ENCODE results near the gene TGFB1. TPM values are rescaled to one million over a fixed set of nuclear protein-coding genes. Genes with fewer than 3 reads are reported as not detected.

TGFB1 gene
- total and polyA plus RNA-seq, 4 donors: 0.83 to 10.6 (median 6.9) TPM

- 88% methylated on average over 4 of the region's 4 CpGs for WGBS
- Histone ChIP-seq H3K9me3 (ENCODE audit: control insufficient read depth in 4 of 4, low read length in 3 of 4) (no peaks in the 10 kb centered on the region), H3K4me3 (ENCODE audit: low read depth in 1 of 3, low read length in 3 of 3) (no peak overlapping the region), H3K9ac (ENCODE audit: low read depth in 1 of 2, low read length in 2 of 2) (no peak overlapping the region), H3K27ac (ENCODE audit: low read depth in 1 of 2, low read length in 2 of 2) (no peak overlapping the region), H3K27me3 (ENCODE audit: control insufficient read depth in 4 of 4, insufficient read depth in 4 of 4, low read length in 3 of 4) (no peaks in the 10 kb centered on the region), H3K4me1 (ENCODE audit: control insufficient read depth in 4 of 4, insufficient read depth in 4 of 4, low read length in 3 of 4) (peaks cover 0 to 18% (median 14%) of the 10 kb centered on the region in 4 donors), H3K36me3 (ENCODE audit: control insufficient read depth in 4 of 4, insufficient read depth in 3 of 4, low read depth in 1 of 4, low read length in 3 of 4) (peaks cover 21 to 64% (median 46%) of the 10 kb centered on the region in 4 donors)
- no peak for DNase-seq (ENCODE audit: low spot score)
- TF ChIP-seq, protein P1, sequence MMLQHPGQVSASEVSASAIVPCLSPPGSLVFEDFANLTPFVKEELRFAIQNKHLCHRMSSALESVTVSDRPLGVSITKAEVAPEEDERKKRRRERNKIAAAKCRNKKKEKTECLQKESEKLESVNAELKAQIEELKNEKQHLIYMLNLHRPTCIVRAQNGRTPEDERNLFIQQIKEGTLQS (IDR thresholded peaks at IDR 0.05): no peak
- no peak for TF ChIP-seq GABPA (IDR thresholded peaks at IDR 0.05 in 1 of 2, conservative IDR thresholded peaks at IDR 0.05 in 1 of 2)
- no peak for TF ChIP-seq FOXA2 (IDR thresholded peaks at IDR 0.05)
- no peak for TF ChIP-seq TAF1 (conservative IDR thresholded peaks at IDR 0.05)
- TF ChIP-seq HNF4G (IDR thresholded peaks at IDR 0.05): no peak
- TF ChIP-seq RXRA (IDR thresholded peaks at IDR 0.05): no peak
- TF ChIP-seq, protein P2, sequence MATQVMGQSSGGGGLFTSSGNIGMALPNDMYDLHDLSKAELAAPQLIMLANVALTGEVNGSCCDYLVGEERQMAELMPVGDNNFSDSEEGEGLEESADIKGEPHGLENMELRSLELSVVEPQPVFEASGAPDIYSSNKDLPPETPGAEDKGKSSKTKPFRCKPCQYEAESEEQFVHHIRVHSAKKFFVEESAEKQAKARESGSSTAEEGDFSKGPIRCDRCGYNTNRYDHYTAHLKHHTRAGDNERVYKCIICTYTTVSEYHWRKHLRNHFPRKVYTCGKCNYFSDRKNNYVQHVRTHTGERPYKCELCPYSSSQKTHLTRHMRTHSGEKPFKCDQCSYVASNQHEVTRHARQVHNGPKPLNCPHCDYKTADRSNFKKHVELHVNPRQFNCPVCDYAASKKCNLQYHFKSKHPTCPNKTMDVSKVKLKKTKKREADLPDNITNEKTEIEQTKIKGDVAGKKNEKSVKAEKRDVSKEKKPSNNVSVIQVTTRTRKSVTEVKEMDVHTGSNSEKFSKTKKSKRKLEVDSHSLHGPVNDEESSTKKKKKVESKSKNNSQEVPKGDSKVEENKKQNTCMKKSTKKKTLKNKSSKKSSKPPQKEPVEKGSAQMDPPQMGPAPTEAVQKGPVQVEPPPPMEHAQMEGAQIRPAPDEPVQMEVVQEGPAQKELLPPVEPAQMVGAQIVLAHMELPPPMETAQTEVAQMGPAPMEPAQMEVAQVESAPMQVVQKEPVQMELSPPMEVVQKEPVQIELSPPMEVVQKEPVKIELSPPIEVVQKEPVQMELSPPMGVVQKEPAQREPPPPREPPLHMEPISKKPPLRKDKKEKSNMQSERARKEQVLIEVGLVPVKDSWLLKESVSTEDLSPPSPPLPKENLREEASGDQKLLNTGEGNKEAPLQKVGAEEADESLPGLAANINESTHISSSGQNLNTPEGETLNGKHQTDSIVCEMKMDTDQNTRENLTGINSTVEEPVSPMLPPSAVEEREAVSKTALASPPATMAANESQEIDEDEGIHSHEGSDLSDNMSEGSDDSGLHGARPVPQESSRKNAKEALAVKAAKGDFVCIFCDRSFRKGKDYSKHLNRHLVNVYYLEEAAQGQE (IDR thresholded peaks at IDR 0.05): no peak
- no peak for TF ChIP-seq RAD21 (IDR thresholded peaks at IDR 0.05)
- TF ChIP-seq NR2F2 (IDR thresholded peaks at IDR 0.05): no peak
- TF ChIP-seq JUND (IDR thresholded peaks at IDR 0.05): no peak
- no peak for TF ChIP-seq HNF4A (conservative IDR thresholded peaks at IDR 0.05)
Observed at GRCh38 chr19:41304706-41305483, 48.8 kb downstream of the TGFB1 start.

DNA sequence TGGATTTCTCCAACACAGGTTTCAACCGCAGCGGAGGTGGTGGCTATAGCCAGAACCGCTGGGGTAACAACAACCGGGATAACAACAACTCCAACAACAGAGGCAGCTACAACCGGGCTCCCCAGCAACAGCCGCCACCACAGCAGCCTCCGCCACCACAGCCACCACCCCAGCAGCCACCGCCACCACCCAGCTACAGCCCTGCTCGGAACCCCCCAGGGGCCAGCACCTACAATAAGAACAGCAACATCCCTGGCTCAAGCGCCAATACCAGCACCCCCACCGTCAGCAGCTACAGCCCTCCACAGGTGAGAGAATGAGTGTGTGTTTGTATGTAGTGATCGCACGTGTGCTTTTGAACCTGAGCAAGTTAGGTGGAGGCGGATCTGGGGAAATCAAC is 49.8 kb downstream of the TGFB1 start:
- no peak overlapping the region for H3K9ac ChIP-seq (ENCODE audit: low read depth in 1 of 2, low read length in 2 of 2)
- TF ChIP-seq, protein P3, sequence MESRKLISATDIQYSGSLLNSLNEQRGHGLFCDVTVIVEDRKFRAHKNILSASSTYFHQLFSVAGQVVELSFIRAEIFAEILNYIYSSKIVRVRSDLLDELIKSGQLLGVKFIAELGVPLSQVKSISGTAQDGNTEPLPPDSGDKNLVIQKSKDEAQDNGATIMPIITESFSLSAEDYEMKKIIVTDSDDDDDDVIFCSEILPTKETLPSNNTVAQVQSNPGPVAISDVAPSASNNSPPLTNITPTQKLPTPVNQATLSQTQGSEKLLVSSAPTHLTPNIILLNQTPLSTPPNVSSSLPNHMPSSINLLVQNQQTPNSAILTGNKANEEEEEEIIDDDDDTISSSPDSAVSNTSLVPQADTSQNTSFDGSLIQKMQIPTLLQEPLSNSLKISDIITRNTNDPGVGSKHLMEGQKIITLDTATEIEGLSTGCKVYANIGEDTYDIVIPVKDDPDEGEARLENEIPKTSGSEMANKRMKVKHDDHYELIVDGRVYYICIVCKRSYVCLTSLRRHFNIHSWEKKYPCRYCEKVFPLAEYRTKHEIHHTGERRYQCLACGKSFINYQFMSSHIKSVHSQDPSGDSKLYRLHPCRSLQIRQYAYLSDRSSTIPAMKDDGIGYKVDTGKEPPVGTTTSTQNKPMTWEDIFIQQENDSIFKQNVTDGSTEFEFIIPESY (IDR thresholded peaks at IDR 0.05): no peak
- TF ChIP-seq SP1 (IDR thresholded peaks at IDR 0.05) (no peak), JUND (IDR thresholded peaks at IDR 0.05) (no peak)
- TF ChIP-seq, protein P4, sequence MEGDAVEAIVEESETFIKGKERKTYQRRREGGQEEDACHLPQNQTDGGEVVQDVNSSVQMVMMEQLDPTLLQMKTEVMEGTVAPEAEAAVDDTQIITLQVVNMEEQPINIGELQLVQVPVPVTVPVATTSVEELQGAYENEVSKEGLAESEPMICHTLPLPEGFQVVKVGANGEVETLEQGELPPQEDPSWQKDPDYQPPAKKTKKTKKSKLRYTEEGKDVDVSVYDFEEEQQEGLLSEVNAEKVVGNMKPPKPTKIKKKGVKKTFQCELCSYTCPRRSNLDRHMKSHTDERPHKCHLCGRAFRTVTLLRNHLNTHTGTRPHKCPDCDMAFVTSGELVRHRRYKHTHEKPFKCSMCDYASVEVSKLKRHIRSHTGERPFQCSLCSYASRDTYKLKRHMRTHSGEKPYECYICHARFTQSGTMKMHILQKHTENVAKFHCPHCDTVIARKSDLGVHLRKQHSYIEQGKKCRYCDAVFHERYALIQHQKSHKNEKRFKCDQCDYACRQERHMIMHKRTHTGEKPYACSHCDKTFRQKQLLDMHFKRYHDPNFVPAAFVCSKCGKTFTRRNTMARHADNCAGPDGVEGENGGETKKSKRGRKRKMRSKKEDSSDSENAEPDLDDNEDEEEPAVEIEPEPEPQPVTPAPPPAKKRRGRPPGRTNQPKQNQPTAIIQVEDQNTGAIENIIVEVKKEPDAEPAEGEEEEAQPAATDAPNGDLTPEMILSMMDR (IDR thresholded peaks at IDR 0.05; ENCODE audit: low read depth, low read length, missing input control): no peak
- H3K9me3 ChIP-seq (ENCODE audit: control insufficient read depth in 4 of 4, low read length in 3 of 4): no peaks in the 10 kb centered on the region
- no peaks in the 10 kb centered on the region for H3K27me3 ChIP-seq (ENCODE audit: control insufficient read depth in 4 of 4, insufficient read depth in 4 of 4, low read length in 3 of 4)
- H3K36me3 ChIP-seq (ENCODE audit: control insufficient read depth in 4 of 4, insufficient read depth in 3 of 4, low read depth in 1 of 4, low read length in 3 of 4): peaks cover 23 to 74% (median 51%) of the 10 kb centered on the region in 4 donors
- no peak overlapping the region for H3K27ac ChIP-seq (ENCODE audit: low read depth in 1 of 2, low read length in 2 of 2)
- 95% methylated on average over 14 of the region's 14 CpGs for WGBS
- H3K4me1 ChIP-seq (ENCODE audit: control insufficient read depth in 4 of 4, insufficient read depth in 4 of 4, low read length in 3 of 4): peaks cover 0 to 12% (median 8%) of the 10 kb centered on the region in 4 donors
- DNase-seq (ENCODE audit: low spot score): no peak
- no peak overlapping the region for H3K4me3 ChIP-seq (ENCODE audit: low read depth in 1 of 3, low read length in 3 of 3)
